GM18517 (cell line): ENCODE results near the gene CGB1.
"Not testable (repeated sequence)": the region's sequence is repeated elsewhere in the genome, so short reads cannot be mapped to it uniquely, and the experiment has no call there.

Source experiments
- ATAC-seq: cut with Tn5 transposase; IDR thresholded peaks from one replicate; pipeline ENCODE4 v1.9.1; 2021; ENCODE audit warnings: mild to moderate bottlenecking, moderate library complexity; ENCODE audit not compliant: unreplicated experiment

Gene CGB1

GRCh38 chr19:49059053-49059452 is 22.4 kb upstream of the CGB1 start:
- no peak for ATAC-seq

DNA sequence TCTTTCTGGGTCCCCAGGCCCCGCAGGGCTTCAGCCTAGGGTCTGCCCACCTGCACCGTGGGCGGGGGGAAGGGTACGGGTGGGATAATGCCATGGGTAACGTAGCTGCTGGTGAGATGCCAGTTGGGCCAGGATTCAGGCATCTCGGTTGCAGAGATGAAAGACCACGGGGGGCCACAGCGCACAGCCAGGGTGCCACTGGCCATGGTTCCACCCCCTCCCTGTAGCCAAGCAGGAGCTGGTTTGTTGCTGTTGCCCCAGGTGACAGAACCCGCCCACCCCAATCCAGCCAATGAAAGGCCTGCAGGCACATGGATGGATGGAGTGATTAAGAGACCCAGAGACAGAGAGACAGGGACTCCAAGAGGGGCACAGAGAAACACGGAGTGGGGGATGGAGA is 21.9 kb upstream of the CGB1 start:
- ATAC-seq, result no peak

DNA sequence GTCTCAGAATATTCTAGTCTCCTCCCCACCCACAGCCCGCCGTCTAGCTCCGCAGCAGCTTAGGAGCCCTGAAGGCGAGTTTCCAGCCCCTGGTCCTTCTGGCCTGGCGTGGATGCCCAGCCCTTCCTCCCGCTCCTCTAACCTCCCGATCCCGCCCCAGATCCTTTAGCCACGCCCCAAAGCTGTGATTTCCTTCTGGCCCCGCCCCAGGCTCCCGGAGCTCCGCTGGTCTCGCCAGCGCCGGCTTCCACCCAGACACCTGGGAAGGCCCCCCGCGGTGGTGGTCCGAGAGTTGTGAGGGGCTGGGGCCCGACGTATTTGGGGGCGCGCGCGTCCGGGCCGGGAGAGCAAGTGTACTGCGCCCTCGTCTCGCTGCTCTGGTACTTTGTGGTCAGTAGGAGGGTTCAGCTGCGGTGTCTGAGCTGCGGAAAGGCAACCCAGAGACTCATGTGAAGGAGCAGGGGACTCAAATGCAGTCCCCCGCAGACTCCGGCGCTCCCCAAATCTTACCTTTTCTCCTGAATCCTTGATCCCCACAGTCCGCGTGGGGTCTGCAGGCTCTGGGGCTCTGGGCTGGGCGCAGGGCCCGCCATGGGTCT is 21.0 kb upstream of the CGB1 start, which contains the start of gene CGB7:
Gene CGB7, minus strand, starts transcription at position 114 of the 599 bp plus-strand sequence. CDS start 2,374 bp downstream, outside the sequence.
- ATAC-seq, result no peak

GRCh38 chr19:49056902-49057596 is 20.4 kb upstream of the CGB1 start:
- not testable (repeated sequence) for ATAC-seq

DNA sequence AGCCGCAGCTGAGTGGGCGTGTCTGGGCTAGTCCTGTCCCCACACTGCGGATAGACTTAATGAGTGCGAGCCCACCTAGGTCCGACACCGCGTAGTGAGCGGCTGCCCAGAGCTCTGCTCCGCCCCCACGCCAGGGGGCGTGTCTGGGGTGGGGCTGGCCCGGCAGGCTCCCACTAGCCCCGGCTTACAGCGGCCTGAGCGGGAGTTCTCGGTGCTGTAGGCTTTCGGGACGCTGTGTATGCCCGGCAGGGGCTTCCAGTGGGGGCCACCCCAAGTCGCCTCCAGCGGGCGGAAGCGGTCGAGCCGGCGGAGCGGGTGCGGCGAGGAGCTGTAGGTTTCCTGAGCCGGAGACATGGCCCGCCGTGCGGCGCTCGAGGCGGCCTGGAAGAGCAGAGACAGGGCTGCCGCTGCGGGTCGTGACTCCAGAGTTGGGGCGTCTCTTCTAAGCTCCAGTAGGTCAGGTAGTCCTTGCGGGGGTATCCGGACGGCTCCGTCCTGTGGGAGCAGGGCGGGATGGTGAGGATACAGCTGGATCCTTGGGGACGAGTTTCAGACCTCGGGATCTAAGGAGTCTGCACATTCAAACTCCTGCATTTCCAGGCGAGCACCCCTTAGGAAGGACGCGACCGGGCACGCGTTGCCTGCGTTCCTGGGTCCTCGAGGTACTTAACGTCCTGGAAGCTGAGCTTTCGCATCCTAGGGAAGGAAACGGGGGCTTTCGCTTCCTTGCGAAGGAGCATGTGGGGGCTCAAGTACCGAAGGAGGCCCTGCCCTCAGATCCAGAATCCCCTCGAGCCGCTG is 19.6 kb upstream of the CGB1 start:
- no peak for ATAC-seq

GRCh38 chr19:49050376-49051033 is 13.8 kb upstream of the CGB1 start:
- ATAC-seq, result not testable (repeated sequence)

DNA sequence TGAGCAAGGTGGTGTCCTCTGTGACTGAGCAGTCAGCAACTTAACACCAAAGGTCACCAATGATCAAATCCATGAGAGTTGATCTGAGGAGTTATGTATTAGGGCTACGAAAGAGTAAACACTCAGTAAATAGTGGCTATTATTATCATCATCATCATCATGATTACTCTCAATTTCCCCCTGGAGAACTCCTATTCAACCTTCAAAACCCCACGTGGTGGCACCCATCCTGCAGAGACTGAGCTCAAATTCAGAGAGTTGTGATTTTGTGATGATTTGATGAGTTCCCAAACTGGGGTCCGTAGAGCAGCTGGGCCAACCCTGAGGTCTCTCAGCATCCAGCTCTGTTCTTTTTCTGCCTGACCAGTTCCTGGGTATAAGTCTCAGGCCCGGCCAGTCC is 13.1 kb upstream of the CGB1 start:
- ATAC-seq, result not testable (repeated sequence)

DNA sequence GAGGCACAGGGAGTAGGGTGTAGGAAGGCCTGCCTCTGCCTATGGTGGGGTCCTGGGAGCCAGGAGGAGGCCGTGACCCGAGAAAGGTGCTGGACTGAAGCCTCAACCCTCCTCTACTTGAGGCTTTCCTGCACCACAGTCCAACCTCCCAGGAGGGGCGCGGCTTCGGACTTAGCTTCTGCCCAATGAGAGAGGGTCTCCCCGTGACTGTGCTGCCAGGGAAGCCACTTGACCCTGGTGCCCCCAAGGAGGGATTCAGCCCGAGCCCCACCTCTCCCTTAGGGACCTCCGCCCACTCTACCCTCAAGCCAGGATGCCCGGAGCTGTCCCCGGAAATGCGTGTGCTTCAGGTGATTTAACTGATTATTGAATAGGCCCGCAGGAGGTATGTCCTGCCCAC is 12.3 kb upstream of the CGB1 start, which contains the start of gene CGB8:
Gene CGB8, minus strand, starts transcription at position 101 of the 400 bp plus-strand sequence. CDS start 372 bp downstream, outside the sequence.
- not testable (repeated sequence) for ATAC-seq

- not testable (repeated sequence) for ATAC-seq
These were observed 6.9 kb upstream of the CGB1 start, which contains the start of gene CGB5 for GRCh38 chr19:49043548-49043947. TSS of gene CGB5 (plus strand) at chr19:49043848. CDS start at chr19:49044210, 362 bp downstream.

- ATAC-seq, result not testable (repeated sequence)
These were observed 6.0 kb upstream of the CGB1 start for GRCh38 chr19:49042666-49043065.

- ATAC-seq, result no peak
These were observed 5.5 kb upstream of the CGB1 start for GRCh38 chr19:49042177-49042576.

- not testable (repeated sequence) for ATAC-seq
These were observed 3.0 kb upstream of the CGB1 start for GRCh38 chr19:49039736-49040135.

GRCh38 chr19:49038557-49039276 is 2.0 kb upstream of the CGB1 start:
- ATAC-seq, result not testable (repeated sequence)

GRCh38 chr19:49038111-49038510 is 1.4 kb upstream of the CGB1 start:
- not testable (repeated sequence) for ATAC-seq

GRCh38 chr19:49031642-49032301 is 4.9 kb downstream of the CGB1 start, which contains the start of gene CGB2:
TSS of gene CGB2 (plus strand) at chr19:49031890. CDS start at chr19:49032096, 206 bp downstream.
- ATAC-seq, result not testable (repeated sequence)

DNA sequence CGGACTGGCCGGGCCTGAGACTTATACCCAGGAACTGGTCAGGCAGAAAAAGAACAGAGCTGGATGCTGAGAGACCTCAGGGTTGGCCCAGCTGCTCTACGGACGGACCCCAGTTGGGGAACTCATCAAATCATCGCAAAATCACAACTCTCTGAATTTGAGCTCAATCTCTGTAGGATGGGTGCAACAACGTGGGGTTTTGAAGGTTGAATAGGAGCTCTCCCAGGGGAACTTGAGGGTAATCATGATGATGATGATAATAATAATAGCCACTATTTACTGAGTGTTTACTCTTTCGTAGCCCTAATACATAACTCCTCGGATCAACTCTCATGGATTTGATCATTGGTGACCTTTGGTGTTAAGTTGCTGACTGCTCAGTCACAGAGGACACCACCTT is 6.4 kb downstream of the CGB1 start:
- ATAC-seq, result not testable (repeated sequence)

- not testable (repeated sequence) for ATAC-seq
These were observed 6.9 kb downstream of the CGB1 start for GRCh38 chr19:49029749-49030148.

- not testable (repeated sequence) for ATAC-seq
These were observed 8.0 kb downstream of the CGB1 start for GRCh38 chr19:49028686-49029085.

DNA sequence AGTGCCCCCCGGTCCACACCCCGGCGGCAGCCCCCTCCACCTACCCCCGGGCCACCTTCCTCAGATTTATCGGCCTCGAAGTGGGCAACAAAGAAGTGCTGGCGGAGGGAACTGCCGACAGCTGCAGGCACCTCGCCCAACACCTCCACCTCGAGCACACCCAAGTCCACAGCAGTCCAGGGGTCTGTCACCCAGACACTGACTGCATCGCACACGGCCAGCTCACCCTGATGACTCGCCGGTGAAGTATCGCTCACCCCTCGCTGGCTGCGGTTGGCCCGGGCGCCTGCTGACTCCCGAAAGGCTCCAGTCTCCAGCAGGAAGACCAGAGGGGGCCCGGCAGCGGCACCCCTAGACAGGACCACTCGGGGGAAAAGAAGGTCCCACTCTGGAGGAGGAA is 11.1 kb downstream of the CGB1 start:
- ATAC-seq, result not testable (repeated sequence)
